Measurements from ENCODE around the gene CACNA2D4.

Gene CACNA2D4

GRCh38 chr12:1927051-1927680, 8.7 kb upstream of the CACNA2D4 start:
- Histone ChIP-seq H3K4me2 (ENCODE audit: low read length) (no peak overlapping the region), H2AFZ (no peak overlapping the region), H3K9me3 (ENCODE audit: control insufficient read depth, low read length) (no peaks in the 10 kb centered on the region), H3K27ac (no peak overlapping the region), H3K27me3 (ENCODE audit: control insufficient read depth, insufficient read depth, low read length) (no peaks in the 10 kb centered on the region), H3K79me2 (no peaks in the 10 kb centered on the region), H3K4me1 (no peaks in the 10 kb centered on the region), H3K4me3 (ENCODE audit: low read depth, low read length) (no peak overlapping the region), H3K9ac (no peak overlapping the region), H3K36me3 (ENCODE audit: control insufficient read depth, insufficient read depth, low read length) (no peaks in the 10 kb centered on the region)
- TF ChIP-seq CTCF (IDR thresholded peaks at IDR 0.05): no peak

- Histone ChIP-seq H3K9me3 (ENCODE audit: control insufficient read depth, low read length) (no peaks in the 10 kb centered on the region), H3K79me2 (no peaks in the 10 kb centered on the region), H3K4me2 (ENCODE audit: low read length) (no peak overlapping the region), H3K36me3 (ENCODE audit: control insufficient read depth, insufficient read depth, low read length) (no peaks in the 10 kb centered on the region), H3K9ac (no peak overlapping the region), H2AFZ (no peak overlapping the region), H3K4me1 (no peaks in the 10 kb centered on the region), H3K4me3 (ENCODE audit: low read depth, low read length) (no peak overlapping the region), H3K27ac (no peak overlapping the region), H3K27me3 (ENCODE audit: control insufficient read depth, insufficient read depth, low read length) (no peaks in the 10 kb centered on the region)
- TF ChIP-seq CTCF (IDR thresholded peaks at IDR 0.05): no peak
Measured at GRCh38 chr12:1926251-1926657, 7.8 kb upstream of the CACNA2D4 start.

GRCh38 chr12:1925684-1926006, 7.2 kb upstream of the CACNA2D4 start:
- Histone ChIP-seq H3K9ac (no peak overlapping the region), H2AFZ (no peak overlapping the region), H3K9me3 (ENCODE audit: control insufficient read depth, low read length) (no peaks in the 10 kb centered on the region), H3K27ac (no peak overlapping the region), H3K4me2 (ENCODE audit: low read length) (no peak overlapping the region), H3K36me3 (ENCODE audit: control insufficient read depth, insufficient read depth, low read length) (no peaks in the 10 kb centered on the region), H3K79me2 (no peaks in the 10 kb centered on the region), H3K4me1 (no peaks in the 10 kb centered on the region), H3K4me3 (ENCODE audit: low read depth, low read length) (no peak overlapping the region), H3K27me3 (ENCODE audit: control insufficient read depth, insufficient read depth, low read length) (no peaks in the 10 kb centered on the region)
- TF ChIP-seq CTCF (IDR thresholded peaks at IDR 0.05): no peak

- Histone ChIP-seq H3K27me3 (ENCODE audit: control insufficient read depth, insufficient read depth, low read length) (no peaks in the 10 kb centered on the region), H3K4me1 (no peaks in the 10 kb centered on the region), H3K4me3 (ENCODE audit: low read depth, low read length) (no peak overlapping the region), H3K27ac (no peak overlapping the region), H2AFZ (no peak overlapping the region), H3K79me2 (no peaks in the 10 kb centered on the region), H3K9me3 (ENCODE audit: control insufficient read depth, low read length) (no peaks in the 10 kb centered on the region), H3K9ac (no peak overlapping the region), H3K36me3 (ENCODE audit: control insufficient read depth, insufficient read depth, low read length) (no peaks in the 10 kb centered on the region), H3K4me2 (ENCODE audit: low read length) (no peak overlapping the region)
- TF ChIP-seq CTCF (IDR thresholded peaks at IDR 0.05): no peak
Measured at GRCh38 chr12:1924996-1925683, 6.7 kb upstream of the CACNA2D4 start.

GRCh38 chr12:1922985-1923384, 4.5 kb upstream of the CACNA2D4 start:
- Histone ChIP-seq H3K9ac (no peak overlapping the region), H3K4me2 (ENCODE audit: low read length) (no peak overlapping the region), H3K4me1 (no peaks in the 10 kb centered on the region), H3K4me3 (ENCODE audit: low read depth, low read length) (no peak overlapping the region), H3K36me3 (ENCODE audit: control insufficient read depth, insufficient read depth, low read length) (no peaks in the 10 kb centered on the region), H3K27me3 (ENCODE audit: control insufficient read depth, insufficient read depth, low read length) (no peaks in the 10 kb centered on the region), H2AFZ (no peak overlapping the region), H3K79me2 (no peaks in the 10 kb centered on the region), H3K27ac (no peak overlapping the region), H3K9me3 (ENCODE audit: control insufficient read depth, low read length) (no peaks in the 10 kb centered on the region)
- TF ChIP-seq CTCF (IDR thresholded peaks at IDR 0.05): no peak
